Ascending aorta (tissue), 2 donors: Measurements from ENCODE around the gene PREB. TPM values are rescaled to one million over a fixed set of nuclear protein-coding genes. Genes with fewer than 3 reads are reported as not detected.

ENCODE experiments used
- DNase-seq, 2 donors: peaks; one replicate each; pipeline ENCODE4 v3.0.0-alpha.2; 2019; ENCODE audit warnings: low spot score in 2 of 2
- H3K27ac ChIP-seq, 2 donors: fragments of 200-600 bp; sonication (generic); one replicate each; pipeline ENCODE4 v1.5.1; 2016 to 2017; ENCODE audit warnings: mild to moderate bottlenecking in 1 of 2
- H3K27me3 ChIP-seq: fragments of 200-600 bp; sonication (generic); one replicate; pipeline ENCODE4 v1.5.1; 2017
- H3K36me3 ChIP-seq, 2 donors: fragments of 200-600 bp; sonication (generic); one replicate each; pipeline ENCODE4 v1.5.1; 2016
- H3K4me1 ChIP-seq, 2 donors: fragments of 200-600 bp; sonication (generic); one replicate each; pipeline ENCODE4 v1.5.1; 2016 to 2017; ENCODE audit warnings: mild to moderate bottlenecking in 1 of 2
- H3K4me3 ChIP-seq, 2 donors: fragments of 200-600 bp; sonication (generic); one replicate each; pipeline ENCODE4 v1.5.1; 2016 to 2017; ENCODE audit warnings: mild to moderate bottlenecking in 1 of 2
- H3K9me3 ChIP-seq, 2 donors: fragments of 200-600 bp; sonication (generic); one replicate each; pipeline ENCODE4 v1.5.1; 2016
- intact Hi-C: fragments of 100-400 bp; cut with DNase I; formaldehyde crosslinking; loops from one replicate; pipeline ENCODE4 v1.15.1; 2023
- total RNA-seq: library from RNA; depleted of rRNA; stranded (reverse); fragments of >200 nt; gene quantifications from one replicate; pipeline ENCODE4 v1.1.0, GENCODE V29; 2016
- TF ChIP-seq, protein P1 (sequence below), 3 experiments: fragments of 200-600 bp in 2 of 3; fragments of 450-650 bp in 1 of 3; sonication (generic) in 2 of 3; IDR thresholded peaks; one replicate each; pipeline ENCODE4 v1.5.1; 2016 to 2019; ENCODE audit warnings: antibody characterized with exemption in 3 of 3, mild to moderate bottlenecking in 1 of 3, moderate library complexity in 1 of 3

PREB gene
- total RNA-seq, 1 donor from 2014 or later: 116 TPM

DNA sequence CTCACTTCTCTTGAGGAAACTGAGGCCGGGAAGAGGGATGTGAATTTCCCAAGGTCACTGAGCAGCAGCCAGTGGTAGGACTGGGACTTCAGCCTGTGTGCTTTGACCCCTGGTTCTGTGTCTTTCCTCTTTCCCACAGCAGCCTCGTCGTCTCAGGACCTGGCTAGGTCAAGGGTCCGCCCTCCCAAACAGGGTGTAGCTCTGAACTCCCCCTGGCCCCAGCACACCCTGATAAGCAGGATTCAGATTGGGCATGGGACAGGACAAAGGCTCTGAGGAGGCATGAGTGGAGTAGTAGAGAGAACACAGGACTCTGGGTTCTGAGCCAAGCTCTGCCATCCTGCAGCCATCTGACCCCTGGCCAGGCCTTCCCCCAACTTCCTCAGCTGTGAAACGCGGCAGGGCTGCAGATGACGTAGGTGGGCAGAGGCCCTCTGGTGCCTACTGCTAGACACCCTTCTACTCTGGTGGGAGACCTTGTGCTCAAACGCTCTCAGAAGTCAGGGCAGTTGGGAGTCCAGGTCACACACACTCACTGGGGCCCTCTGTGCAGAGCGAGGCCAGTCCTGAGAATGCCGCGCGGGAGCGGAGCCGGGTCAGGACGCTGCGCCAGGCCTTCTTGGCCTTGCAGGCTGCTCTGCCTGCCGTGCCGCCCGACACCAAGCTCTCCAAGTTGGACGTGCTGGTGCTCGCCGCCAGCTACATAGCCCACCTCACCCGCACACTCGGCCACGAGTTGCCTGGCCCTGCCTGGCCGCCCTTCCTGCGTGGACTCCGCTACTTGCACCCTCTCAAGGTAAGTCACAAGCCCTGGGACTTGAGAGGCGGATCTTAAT is 15.4 kb upstream of the PREB start:
- TF ChIP-seq, protein P1, sequence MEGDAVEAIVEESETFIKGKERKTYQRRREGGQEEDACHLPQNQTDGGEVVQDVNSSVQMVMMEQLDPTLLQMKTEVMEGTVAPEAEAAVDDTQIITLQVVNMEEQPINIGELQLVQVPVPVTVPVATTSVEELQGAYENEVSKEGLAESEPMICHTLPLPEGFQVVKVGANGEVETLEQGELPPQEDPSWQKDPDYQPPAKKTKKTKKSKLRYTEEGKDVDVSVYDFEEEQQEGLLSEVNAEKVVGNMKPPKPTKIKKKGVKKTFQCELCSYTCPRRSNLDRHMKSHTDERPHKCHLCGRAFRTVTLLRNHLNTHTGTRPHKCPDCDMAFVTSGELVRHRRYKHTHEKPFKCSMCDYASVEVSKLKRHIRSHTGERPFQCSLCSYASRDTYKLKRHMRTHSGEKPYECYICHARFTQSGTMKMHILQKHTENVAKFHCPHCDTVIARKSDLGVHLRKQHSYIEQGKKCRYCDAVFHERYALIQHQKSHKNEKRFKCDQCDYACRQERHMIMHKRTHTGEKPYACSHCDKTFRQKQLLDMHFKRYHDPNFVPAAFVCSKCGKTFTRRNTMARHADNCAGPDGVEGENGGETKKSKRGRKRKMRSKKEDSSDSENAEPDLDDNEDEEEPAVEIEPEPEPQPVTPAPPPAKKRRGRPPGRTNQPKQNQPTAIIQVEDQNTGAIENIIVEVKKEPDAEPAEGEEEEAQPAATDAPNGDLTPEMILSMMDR (IDR thresholded peaks at IDR 0.05): no peak
- Histone ChIP-seq H3K4me1 (no peaks in the 10 kb centered on the region), H3K36me3 (no peaks in the 10 kb centered on the region), H3K27me3 (no peaks in the 10 kb centered on the region), H3K4me3 (no peak overlapping the region), H3K27ac (no peak overlapping the region), H3K9me3 (no peaks in the 10 kb centered on the region)
- DNase-seq: no peak
- intact Hi-C loops: no loop called here

GRCh38 chr2:27148801-27149439 is 14.5 kb upstream of the PREB start, which contains the start of gene TCF23:
Gene TCF23, plus strand, starts transcription at chr2:27149004. Its CDS starts 130 bp downstream, at chr2:27149134.
- Histone ChIP-seq H3K9me3 (no peaks in the 10 kb centered on the region), H3K36me3 (no peaks in the 10 kb centered on the region), H3K4me3 (no peak within 1 kb of the TSS), H3K27ac (no peak within 1 kb of the TSS), H3K27me3 (no peaks in the 10 kb centered on the region), H3K4me1 (no peaks in the 10 kb centered on the region)
- intact Hi-C loops: no loop called here
- TF ChIP-seq, protein P1 (IDR thresholded peaks at IDR 0.05): no peak
- no peak for DNase-seq

- Histone ChIP-seq H3K4me3 (no peak overlapping the region), H3K36me3 (no peaks in the 10 kb centered on the region), H3K27ac (no peak overlapping the region), H3K27me3 (no peaks in the 10 kb centered on the region), H3K4me1 (no peaks in the 10 kb centered on the region), H3K9me3 (no peaks in the 10 kb centered on the region)
- DNase-seq: no peak
- intact Hi-C loops: no loop called here
- TF ChIP-seq, protein P1 (IDR thresholded peaks at IDR 0.05): no peak
Observed at GRCh38 chr2:27147935-27148334, 13.5 kb upstream of the PREB start.

- no peak for DNase-seq
Observed at GRCh38 chr2:27145682-27146081, 11.2 kb upstream of the PREB start.

DNA sequence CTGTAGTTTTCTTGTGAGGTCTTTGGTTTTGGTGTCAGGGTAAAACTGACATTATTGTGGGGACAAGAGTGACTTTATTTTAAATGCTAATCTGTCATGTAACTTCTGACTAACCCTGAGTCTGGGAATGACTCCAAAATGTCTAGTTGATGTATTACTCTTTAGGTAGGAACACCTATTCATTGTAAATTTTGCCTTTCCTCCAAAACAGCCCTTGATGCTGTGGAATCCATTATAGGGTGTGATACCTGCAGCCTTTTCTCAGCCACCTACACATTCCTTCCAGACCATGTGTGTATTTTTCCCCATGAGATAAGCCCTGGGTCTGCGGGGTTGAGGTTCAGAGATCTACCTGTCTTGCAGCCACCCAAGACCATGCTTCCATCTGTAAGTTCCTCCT is 8.8 kb upstream of the PREB start:
- intact Hi-C loops: no loop called here
- Histone ChIP-seq H3K27me3 (no peaks in the 10 kb centered on the region), H3K9me3 (no peaks in the 10 kb centered on the region), H3K4me3 (no peak overlapping the region), H3K27ac (no peak overlapping the region), H3K36me3 (no peaks in the 10 kb centered on the region), H3K4me1 (no peaks in the 10 kb centered on the region)
- TF ChIP-seq, protein P1 (IDR thresholded peaks at IDR 0.05): no peak
- no peak for DNase-seq

More at GRCh38 chr2:27145682-27146081, 11.2 kb upstream of the PREB start:
- H3K27ac ChIP-seq: no peak overlapping the region
- no peaks in the 10 kb centered on the region for H3K36me3 ChIP-seq
- TF ChIP-seq, protein P1 (IDR thresholded peaks at IDR 0.05): no peak
- no peaks in the 10 kb centered on the region for H3K9me3 ChIP-seq
- intact Hi-C loops: no loop called here
- H3K4me3 ChIP-seq: no peak overlapping the region
- H3K27me3 ChIP-seq: no peaks in the 10 kb centered on the region
- no peaks in the 10 kb centered on the region for H3K4me1 ChIP-seq
